WTC11 (cell line): ENCODE measurements around the gene SAFB. TPM values are rescaled to one million over a fixed set of nuclear protein-coding genes. Genes with fewer than 3 reads are reported as not detected.

Experiments
- ATAC-seq: fragments of 200-7000 bp; cut with Tn5 transposase; 2 replicates; pipeline ENCODE4 v1.10.0; 2021; ENCODE audit warnings: mild to moderate bottlenecking, moderate library complexity
- CTCF ChIA-PET: fragments of 300-600 bp; sonication (Branson Sonifier 250); formaldehyde crosslinking; loops from one replicate; lab custom pipeline; 2021; ENCODE audit warnings: antibody characterized with exemption; lab: Charles Lee
- POLR2A ChIA-PET: fragments of 350-600 bp; sonication (Branson Sonifier 250); formaldehyde crosslinking; loops from one replicate; lab custom pipeline; 2021; ENCODE audit warnings: antibody characterized with exemption; lab: Charles Lee
- DNase-seq: peaks from one replicate; pipeline ENCODE4 v3.0.0; 2021; ENCODE audit warnings: low spot score
- H3K27ac Mint-ChIP-seq: 2 replicates; pipeline ENCODE4 v1.8.0; 2021; ENCODE audit warnings: mixed read lengths
- H3K27me3 Mint-ChIP-seq: 2 replicates; pipeline ENCODE4 v1.8.0; 2021; ENCODE audit warnings: low read depth, mild to moderate bottlenecking, moderate library complexity, mixed read lengths
- H3K36me3 Mint-ChIP-seq: 2 replicates; pipeline ENCODE4 v1.8.0; 2021; ENCODE audit warnings: mixed read lengths
- H3K4me1 Mint-ChIP-seq: 2 replicates; pipeline ENCODE4 v1.8.0; 2022; ENCODE audit warnings: mixed read lengths
- H3K4me3 Mint-ChIP-seq: 2 replicates; pipeline ENCODE4 v1.8.0; 2021; ENCODE audit warnings: mild to moderate bottlenecking, moderate library complexity, mixed read lengths
- H3K9me3 Mint-ChIP-seq: 2 replicates; pipeline ENCODE4 v1.8.0; 2021; ENCODE audit warnings: mixed read lengths
- ARID4B ChIP-seq: sonication (generic); formaldehyde crosslinking; IDR thresholded peaks from 2 replicates; pipeline ENCODE4 v1.8.0; 2023; ENCODE audit warnings: missing genetic modification reagents, mild to moderate bottlenecking, borderline replicate concordance
- ATF1 ChIP-seq: sonication (generic); formaldehyde crosslinking; IDR thresholded peaks from 2 replicates; pipeline ENCODE4 v1.8.1; 2023; ENCODE audit warnings: mild to moderate bottlenecking, moderate library complexity, missing genetic modification reagents
- ATF3 ChIP-seq: sonication (generic); formaldehyde crosslinking; conservative IDR thresholded peaks from 2 replicates; pipeline ENCODE4 v1.8.1; 2022; ENCODE audit warnings: mild to moderate bottlenecking, missing genetic modification reagents
- CTCF ChIP-seq: fragments of 200-600 bp; IDR thresholded peaks from 2 replicates; pipeline ENCODE4 v1.8.0; 2022; ENCODE audit warnings: antibody characterized with exemption
- FOXJ3 ChIP-seq: sonication (generic); formaldehyde crosslinking; IDR thresholded peaks from 2 replicates; pipeline ENCODE4 v1.9.0; 2021; ENCODE audit warnings: missing genetic modification reagents, mild to moderate bottlenecking, borderline replicate concordance
- GRHL2 ChIP-seq: fragments of 250-450 bp; sonication (Bioruptor Pico); IDR thresholded peaks from 2 replicates; pipeline ENCODE4 v1.8.0; 2022; ENCODE audit warnings: mild to moderate bottlenecking, moderate library complexity; ENCODE audit not compliant: insufficient replicate concordance, severe bottlenecking
- IRF2 ChIP-seq: sonication (generic); formaldehyde crosslinking; IDR thresholded peaks from 2 replicates; pipeline ENCODE4 v1.8.0; 2022; ENCODE audit warnings: low read depth, missing genetic modification reagents, borderline replicate concordance
- NR1H2 ChIP-seq: sonication (generic); formaldehyde crosslinking; IDR thresholded peaks from 2 replicates; pipeline ENCODE4 v1.9.0; 2021; ENCODE audit warnings: mild to moderate bottlenecking, moderate library complexity, missing genetic modification reagents
- NR2C2 ChIP-seq: sonication (generic); formaldehyde crosslinking; IDR thresholded peaks from 2 replicates; pipeline ENCODE4 v1.8.0; 2022; ENCODE audit warnings: mild to moderate bottlenecking, missing genetic modification reagents
- PRDM15 ChIP-seq: sonication (generic); formaldehyde crosslinking; IDR thresholded peaks from 2 replicates; pipeline ENCODE4 v1.8.0; 2022; ENCODE audit warnings: missing genetic modification reagents
- ZBTB21 ChIP-seq: sonication (generic); formaldehyde crosslinking; IDR thresholded peaks from 2 replicates; pipeline ENCODE4 v1.8.1; 2023; ENCODE audit warnings: mild to moderate bottlenecking, missing genetic modification reagents, borderline replicate concordance
- ZBTB43 ChIP-seq: sonication (generic); formaldehyde crosslinking; IDR thresholded peaks from 2 replicates; pipeline ENCODE4 v1.8.1; 2023; ENCODE audit warnings: mild to moderate bottlenecking, missing genetic modification reagents
- ZNF423 ChIP-seq: fragments of 250-450 bp; sonication (Bioruptor Pico); IDR thresholded peaks from 2 replicates; pipeline ENCODE4 v2.1.2; 2022; ENCODE audit warnings: mild to moderate bottlenecking, moderate library complexity
- ZSCAN18 ChIP-seq: fragments of 250-450 bp; sonication (Bioruptor Pico); IDR thresholded peaks from 2 replicates; pipeline ENCODE4 v2.1.2; 2022; ENCODE audit warnings: mild to moderate bottlenecking, moderate library complexity
- total RNA-seq: library from RNA; stranded (reverse); gene quantifications from 3 replicates; pipeline ENCODE4 v1.2.3, GENCODE V29; 2021

The SAFB gene
- total RNA-seq, 1 experiment from 2014 or later, result 141 TPM

GRCh38 chr19:5673752-5674151, 50.9 kb downstream of the SAFB start:
- no peak for DNase-seq

More at GRCh38 chr19:5673752-5674151, 50.9 kb downstream of the SAFB start:
- ATAC-seq, result no peak
- no peaks in the 10 kb centered on the region for H3K9me3 Mint-ChIP-seq
- POLR2A ChIA-PET, result no interaction called here
- TF ChIP-seq ATF3 (no peak), ZBTB21 (no peak), ZBTB43 (no peak), ATF1 (no peak), CTCF (no peak), PRDM15 (CRISPR knock-in tag) (no peak), ZSCAN18 (CRISPR knock-in tag) (no peak), GRHL2 (CRISPR knock-in tag) (no peak), FOXJ3 (CRISPR knock-in tag) (no peak), NR2C2 (CRISPR knock-in tag) (no peak), IRF2 (CRISPR knock-in tag) (no peak), ARID4B (CRISPR knock-in tag) (no peak), ZNF423 (CRISPR knock-in tag) (no peak), NR1H2 (CRISPR knock-in tag) (no peak)
- TF ChIP-seq, all 79 proteins: peak for 0
- H3K27me3 Mint-ChIP-seq, result no peaks in the 10 kb centered on the region
- H3K27ac Mint-ChIP-seq, result no peak overlapping the region
- H3K4me1 Mint-ChIP-seq, result 0 out of 2 replicates have a peak, but pooled peaks cover 3% of the 10 kb centered on the region
- CTCF ChIA-PET, result no interaction called here
- no peak overlapping the region for H3K4me3 Mint-ChIP-seq
- peaks cover 13% of the 10 kb centered on the region for H3K36me3 Mint-ChIP-seq
